Measurements from ENCODE around the gene ALX3. TPM values are rescaled to one million over a fixed set of nuclear protein-coding genes. Genes with fewer than 3 reads are reported as not detected.

ALX3 gene
- total RNA-seq, 3 donors from 2014 or later (not counting 1 experiment from before 2014, with no cell fraction given), result not detected

DNA sequence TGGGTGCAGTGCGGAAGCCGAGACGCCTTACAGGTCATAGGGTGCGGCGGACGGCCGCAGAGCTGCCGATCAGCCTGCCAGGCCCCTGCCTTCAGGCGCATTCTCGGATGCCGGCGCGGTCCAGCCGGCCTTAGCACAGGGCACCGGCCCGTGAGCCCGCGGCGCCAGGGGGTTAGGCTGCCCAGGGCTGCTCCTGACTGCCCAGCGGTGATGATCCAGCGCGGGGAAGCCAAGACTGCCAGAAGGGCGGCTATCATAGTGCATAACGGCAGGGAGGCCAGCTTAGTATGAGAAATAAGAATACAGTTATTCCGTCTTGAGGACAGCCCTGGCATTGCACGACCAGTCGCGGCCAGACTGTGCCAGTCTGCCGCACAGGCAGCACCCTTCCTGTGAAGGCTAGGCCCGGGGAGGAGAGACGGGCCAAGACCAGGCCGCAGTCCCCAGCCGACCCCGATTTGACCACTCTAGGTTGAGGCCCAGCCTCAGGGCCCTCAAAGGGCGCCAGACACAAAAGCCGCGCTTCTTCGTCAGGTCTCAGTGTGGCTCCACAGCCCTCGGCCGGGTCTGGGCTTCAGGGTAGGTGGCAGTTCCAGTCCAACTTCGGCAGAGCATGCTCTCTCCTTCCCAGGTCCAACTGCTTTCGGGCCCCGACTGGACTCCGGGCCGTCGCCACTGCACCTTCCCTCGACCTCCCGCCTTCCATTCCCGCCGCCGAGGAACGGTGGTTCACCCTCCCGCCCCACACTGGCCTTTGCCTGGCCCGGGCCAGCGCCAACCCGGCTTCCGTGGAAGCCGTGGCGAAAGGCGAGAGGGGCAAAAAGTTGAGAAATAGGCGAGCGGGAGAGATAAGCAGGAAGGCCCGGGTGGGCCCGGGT is 829 bp downstream of the ALX3 start:
- Mint-ChIP-seq H3K36me3 (no peaks in the 10 kb centered on the region), H3K27me3 (ENCODE audit: low read depth in 2 of 2) (peaks cover 38 to 66% of the 10 kb centered on the region in 2 donors), H3K27ac (no peak overlapping the region), H3K9me3 (no peaks in the 10 kb centered on the region), H3K4me1 (peaks cover 7 to 17% of the 10 kb centered on the region in 2 donors), H3K4me3 (no peak overlapping the region)
- DNase-seq (peak in 1 of 2 donors; percentile 19), ATAC-seq (peak in 2 of 3 donors; percentile 15 to 29)
- peaks cover 21% of the 10 kb centered on the region for H3K4me1 ChIP-seq (ENCODE audit: control insufficient read depth, insufficient read depth, low read length)
- H3K4me3 ChIP-seq (ENCODE audit: low read length), result no peak overlapping the region
- no peaks in the 10 kb centered on the region for H3K9me3 ChIP-seq (ENCODE audit: control insufficient read depth, insufficient read depth, low read length)
- no peaks in the 10 kb centered on the region for H3K36me3 ChIP-seq (ENCODE audit: control insufficient read depth, insufficient read depth, low read length)
- H3K27me3 ChIP-seq (ENCODE audit: control insufficient read depth, insufficient read depth, low read length), result peaks cover 39% of the 10 kb centered on the region
- H3K27ac ChIP-seq (ENCODE audit: low read length), result no peak overlapping the region
- TF ChIP-seq, protein P1, sequence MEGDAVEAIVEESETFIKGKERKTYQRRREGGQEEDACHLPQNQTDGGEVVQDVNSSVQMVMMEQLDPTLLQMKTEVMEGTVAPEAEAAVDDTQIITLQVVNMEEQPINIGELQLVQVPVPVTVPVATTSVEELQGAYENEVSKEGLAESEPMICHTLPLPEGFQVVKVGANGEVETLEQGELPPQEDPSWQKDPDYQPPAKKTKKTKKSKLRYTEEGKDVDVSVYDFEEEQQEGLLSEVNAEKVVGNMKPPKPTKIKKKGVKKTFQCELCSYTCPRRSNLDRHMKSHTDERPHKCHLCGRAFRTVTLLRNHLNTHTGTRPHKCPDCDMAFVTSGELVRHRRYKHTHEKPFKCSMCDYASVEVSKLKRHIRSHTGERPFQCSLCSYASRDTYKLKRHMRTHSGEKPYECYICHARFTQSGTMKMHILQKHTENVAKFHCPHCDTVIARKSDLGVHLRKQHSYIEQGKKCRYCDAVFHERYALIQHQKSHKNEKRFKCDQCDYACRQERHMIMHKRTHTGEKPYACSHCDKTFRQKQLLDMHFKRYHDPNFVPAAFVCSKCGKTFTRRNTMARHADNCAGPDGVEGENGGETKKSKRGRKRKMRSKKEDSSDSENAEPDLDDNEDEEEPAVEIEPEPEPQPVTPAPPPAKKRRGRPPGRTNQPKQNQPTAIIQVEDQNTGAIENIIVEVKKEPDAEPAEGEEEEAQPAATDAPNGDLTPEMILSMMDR (IDR thresholded peaks at IDR 0.05), result no peak
- WGBS (ENCODE audit: insufficient coverage), result 9% methylated on average over 64 of the region's 64 CpGs
- intact Hi-C loops (cut with micrococcal nuclease), result no loop called here

DNA sequence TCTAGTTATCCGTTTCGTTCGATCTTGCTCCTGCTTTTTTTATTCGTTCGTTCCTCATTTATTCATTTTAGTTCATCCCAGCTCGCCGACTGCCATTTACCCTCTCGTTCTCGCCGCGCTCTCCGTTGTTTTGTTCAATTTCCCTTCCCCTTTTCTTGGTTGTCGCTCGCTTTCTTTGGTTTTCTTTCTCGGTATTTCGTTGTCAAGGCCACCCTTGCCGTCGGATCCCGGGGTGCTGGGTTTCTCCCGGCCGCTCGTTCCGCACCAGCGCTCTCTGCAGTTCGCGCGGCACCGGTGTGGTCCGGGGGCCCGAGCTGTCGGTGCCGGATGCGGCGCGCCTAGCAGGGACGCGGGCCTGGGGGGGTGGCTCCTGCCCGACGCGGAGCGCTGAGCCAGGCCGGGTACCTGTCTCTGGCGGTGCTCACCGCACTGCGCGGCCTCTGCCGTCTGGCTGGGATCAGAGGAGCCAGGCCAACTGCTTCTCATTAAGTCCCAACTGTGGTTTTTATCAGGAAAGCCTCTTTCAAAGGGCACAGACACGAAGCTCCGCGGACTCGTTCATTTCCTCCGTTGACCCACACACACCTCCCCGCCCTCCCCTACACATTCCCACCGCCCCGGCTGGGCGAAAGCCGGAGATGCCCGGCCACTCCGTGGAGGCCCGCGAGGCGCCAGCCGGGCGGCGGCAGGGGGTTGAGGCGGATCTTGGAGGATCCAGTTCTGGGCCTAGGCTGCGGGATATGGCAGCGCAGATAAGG is 1.6 kb downstream of the ALX3 start:
- no peak overlapping the region for H3K27ac ChIP-seq (ENCODE audit: low read length)
- DNase-seq (peak in 1 of 2 donors; percentile 54), ATAC-seq (peak; percentile 21 to 63 (median 56))
- H3K27me3 Mint-ChIP-seq (ENCODE audit: low read depth in 2 of 2), result peaks cover 38 to 58% of the 10 kb centered on the region in 2 donors
- no peak overlapping the region for H3K4me3 ChIP-seq (ENCODE audit: low read length)
- H3K36me3 ChIP-seq (ENCODE audit: control insufficient read depth, insufficient read depth, low read length), result no peaks in the 10 kb centered on the region
- peaks cover 39% of the 10 kb centered on the region for H3K27me3 ChIP-seq (ENCODE audit: control insufficient read depth, insufficient read depth, low read length)
- WGBS (ENCODE audit: insufficient coverage), result 6% methylated on average over 68 of the region's 68 CpGs
- peak overlapping the region; percentile 71 for H3K4me3 Mint-ChIP-seq
- peaks cover 21% of the 10 kb centered on the region for H3K4me1 ChIP-seq (ENCODE audit: control insufficient read depth, insufficient read depth, low read length)
- peaks cover 7 to 17% of the 10 kb centered on the region in 2 donors for H3K4me1 Mint-ChIP-seq
- H3K9me3 ChIP-seq (ENCODE audit: control insufficient read depth, insufficient read depth, low read length), result no peaks in the 10 kb centered on the region
- H3K27ac Mint-ChIP-seq, result no peak overlapping the region
- H3K36me3 Mint-ChIP-seq, result no peaks in the 10 kb centered on the region
- TF ChIP-seq, protein P1 (IDR thresholded peaks at IDR 0.05), result no peak
- no peaks in the 10 kb centered on the region for H3K9me3 Mint-ChIP-seq
- intact Hi-C loops (cut with micrococcal nuclease), result no loop called here

DNA sequence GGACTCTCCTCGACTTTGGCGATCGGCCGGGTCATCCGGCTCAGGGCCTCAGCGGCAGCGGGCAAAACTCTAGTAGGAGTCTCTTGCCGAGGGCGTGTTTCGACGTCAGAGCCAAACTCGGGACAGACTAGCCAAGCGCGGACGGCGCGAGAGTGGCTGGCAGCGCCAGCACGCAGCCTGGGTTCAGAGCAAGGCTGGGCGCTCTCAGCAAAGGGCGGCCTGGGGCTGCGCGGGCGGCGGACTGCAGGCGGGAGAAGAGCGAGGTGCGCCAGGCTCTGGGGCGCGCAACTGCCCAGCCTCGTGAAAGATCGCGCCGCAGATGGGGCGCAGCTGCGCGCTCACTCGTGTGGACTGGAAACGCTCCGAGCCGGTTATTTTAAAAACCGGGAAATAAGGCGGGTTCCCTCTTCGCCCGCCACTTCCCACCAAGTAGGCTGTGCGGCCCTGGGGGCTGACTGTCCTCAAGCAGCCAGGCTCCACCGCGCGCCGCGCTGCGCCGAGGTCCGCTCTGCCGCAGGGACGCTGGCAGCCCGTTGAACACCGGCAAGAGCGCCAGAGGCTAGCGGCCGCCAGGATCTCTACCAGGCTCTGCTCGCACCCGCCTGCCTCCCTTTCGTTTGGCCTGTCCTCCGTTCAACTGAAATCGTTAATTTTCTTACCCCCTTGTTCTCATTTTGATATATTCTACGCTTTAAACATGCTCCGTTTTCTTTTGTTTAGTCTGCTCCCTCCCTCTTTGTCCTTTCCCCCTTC is 2.4 kb downstream of the ALX3 start:
- H3K27ac Mint-ChIP-seq, result no peak overlapping the region
- Histone ChIP-seq H3K36me3 (ENCODE audit: control insufficient read depth, insufficient read depth, low read length) (no peaks in the 10 kb centered on the region), H3K27ac (ENCODE audit: low read length) (no peak overlapping the region), H3K9me3 (ENCODE audit: control insufficient read depth, insufficient read depth, low read length) (no peaks in the 10 kb centered on the region), H3K4me3 (ENCODE audit: low read length) (no peak overlapping the region), H3K4me1 (ENCODE audit: control insufficient read depth, insufficient read depth, low read length) (peaks cover 21% of the 10 kb centered on the region), H3K27me3 (ENCODE audit: control insufficient read depth, insufficient read depth, low read length) (peaks cover 39% of the 10 kb centered on the region)
- no peaks in the 10 kb centered on the region for H3K36me3 Mint-ChIP-seq
- intact Hi-C loops (cut with micrococcal nuclease), result no loop called here
- peaks cover 7 to 17% of the 10 kb centered on the region in 2 donors for H3K4me1 Mint-ChIP-seq
- H3K27me3 Mint-ChIP-seq (ENCODE audit: low read depth in 2 of 2), result peaks cover 34 to 51% of the 10 kb centered on the region in 2 donors
- TF ChIP-seq, protein P1 (IDR thresholded peaks at IDR 0.05), result no peak
- H3K9me3 Mint-ChIP-seq, result no peaks in the 10 kb centered on the region
- DNase-seq (peak in 1 of 2 donors; percentile 27), ATAC-seq (peak in 1 of 3 donors; percentile 26)
- peak overlapping the region; percentile 71 for H3K4me3 Mint-ChIP-seq
- 9% methylated on average over 68 of the region's 68 CpGs for WGBS (ENCODE audit: insufficient coverage)

Data from natural killer cell (primary cell).